Measurements from ENCODE around the gene STAC. TPM values are rescaled to one million over a fixed set of nuclear protein-coding genes. Genes with fewer than 3 reads are reported as not detected.

Gene STAC
- total RNA-seq, 4 donors from 2014 or later: 0.87 to 1.7 (median 1.6) TPM

GRCh38 chr3:36543276-36543997, 163.1 kb downstream of the STAC start:
- Histone ChIP-seq H3K9me3 (no peaks in the 10 kb centered on the region), H3K4me3 (no peak overlapping the region), H3K27me3 (no peaks in the 10 kb centered on the region), H3K36me3 (no peaks in the 10 kb centered on the region), H3K4me1 (no peaks in the 10 kb centered on the region), H3K27ac (peak overlapping the region in 1 of 4 donors; percentile 41)
- peak; percentile 52 to 62 for ATAC-seq
- TF ChIP-seq CTCF (IDR thresholded peaks at IDR 0.05 in 4 of 5, conservative IDR thresholded peaks at IDR 0.05 in 1 of 5) (no peak), POLR2A (IDR thresholded peaks at IDR 0.05) (no peak)
- intact Hi-C loops (cut with DNase I; ENCODE audit: low total_unique reads) (loop anchor here (5.0 kb wide), 1 partner anchor 46 kb away; no protein-coding TSS in a partner anchor), in situ Hi-C loops (cut with MboI; ENCODE audit: low sequenced_read_pairs in 4 of 4) (no loop called here)
- DNase-seq: no peak

- no peak for TF ChIP-seq POLR2A (IDR thresholded peaks at IDR 0.05)
- no peak for TF ChIP-seq CTCF (IDR thresholded peaks at IDR 0.05 in 4 of 5, conservative IDR thresholded peaks at IDR 0.05 in 1 of 5)
- Histone ChIP-seq H3K27ac (no peak overlapping the region), H3K4me1 (no peaks in the 10 kb centered on the region), H3K27me3 (no peaks in the 10 kb centered on the region), H3K36me3 (no peaks in the 10 kb centered on the region), H3K4me3 (no peak overlapping the region), H3K9me3 (no peaks in the 10 kb centered on the region)
- DNase-seq: no peak
- in situ Hi-C loops (cut with MboI; ENCODE audit: low sequenced_read_pairs in 4 of 4) (no loop called here), intact Hi-C loops (cut with DNase I; ENCODE audit: low total_unique reads) (no loop called here)
- no peak for ATAC-seq
Observed at GRCh38 chr3:36546226-36546625, 165.9 kb downstream of the STAC start.

GRCh38 chr3:36548712-36549111, 168.4 kb downstream of the STAC start:
- Histone ChIP-seq H3K9me3 (no peaks in the 10 kb centered on the region), H3K36me3 (no peaks in the 10 kb centered on the region), H3K27me3 (no peaks in the 10 kb centered on the region), H3K4me3 (no peak overlapping the region), H3K4me1 (no peaks in the 10 kb centered on the region), H3K27ac (no peak overlapping the region)
- in situ Hi-C loops (cut with MboI; ENCODE audit: low sequenced_read_pairs in 4 of 4): no loop called here
- ATAC-seq (no peak), DNase-seq (no peak)
- intact Hi-C loops (cut with DNase I; ENCODE audit: low total_unique reads): no loop called here
- TF ChIP-seq POLR2A (IDR thresholded peaks at IDR 0.05) (no peak), CTCF (IDR thresholded peaks at IDR 0.05 in 4 of 5, conservative IDR thresholded peaks at IDR 0.05 in 1 of 5) (no peak)

GRCh38 chr3:36557021-36557707, 176.9 kb downstream of the STAC start:
- intact Hi-C loops (cut with DNase I; ENCODE audit: low total_unique reads): no loop called here
- Histone ChIP-seq H3K4me3 (no peak overlapping the region), H3K9me3 (no peaks in the 10 kb centered on the region), H3K4me1 (no peaks in the 10 kb centered on the region), H3K36me3 (no peaks in the 10 kb centered on the region), H3K27ac (no peak overlapping the region), H3K27me3 (no peaks in the 10 kb centered on the region)
- TF ChIP-seq CTCF (IDR thresholded peaks at IDR 0.05 in 4 of 5, conservative IDR thresholded peaks at IDR 0.05 in 1 of 5): no peak
- TF ChIP-seq POLR2A (IDR thresholded peaks at IDR 0.05): no peak
- ATAC-seq (no peak), DNase-seq (no peak)
- in situ Hi-C loops (cut with MboI; ENCODE audit: low sequenced_read_pairs in 4 of 4): no loop called here

All from gastrocnemius medialis (tissue), 4 donors.